B cell (primary cell): Measurements from ENCODE around the gene TNIP1. TPM values are rescaled to one million over a fixed set of nuclear protein-coding genes. Genes with fewer than 3 reads are reported as not detected.

Experiments
- ATAC-seq: fragments of 200-7000 bp; cut with Tn5 transposase; one replicate; pipeline ENCODE4 v1.10.0; 2021; ENCODE audit warnings: low read depth, mild to moderate bottlenecking, moderate number of reproducible peaks, moderate library complexity
- CTCF ChIA-PET: fragments of 350-600 bp; sonication (Branson Sonifier 250); formaldehyde crosslinking; loops from one replicate; lab custom pipeline; 2021; ENCODE audit warnings: antibody characterized with exemption, inconsistent platforms; lab: Charles Lee
- POLR2A ChIA-PET: fragments of 350-600 bp; sonication (Branson Sonifier 250); formaldehyde crosslinking; loops from one replicate; lab custom pipeline; 2021; ENCODE audit warnings: antibody characterized with exemption; lab: Charles Lee
- DNase-seq: peaks from one replicate; pipeline ENCODE4 v3.0.0; 2013
- H2AFZ ChIP-seq: 2 replicates; pipeline ENCODE4 v1.6.1; 2012; ENCODE audit warnings: mild to moderate bottlenecking, low read depth, low read length; ENCODE audit not compliant: insufficient read depth, poor library complexity, severe bottlenecking
- H3K27ac ChIP-seq, 2 donors: 1 replicate in 1 of 2; 2 replicates in 1 of 2; pipeline ENCODE4 v1.5.1; 2012 to 2013; ENCODE audit warnings: low read length in 2 of 2, mild to moderate bottlenecking in 2 of 2, moderate library complexity in 1 of 2
- H3K27me3 ChIP-seq, 4 experiments: fragments of 200-600 bp in 1 of 4; sonication (generic) in 1 of 4; replicated peaks in 1 of 4; 1 replicate in 2 of 4; 2 replicates in 2 of 4; pipeline versions ENCODE4 v1.6.1 to v1.7.0; 2013 to 2016; ENCODE audit warnings: low read length in 3 of 4, mild to moderate bottlenecking in 2 of 4, mixed read lengths in 1 of 4, moderate library complexity in 1 of 4; ENCODE audit not compliant: insufficient read depth in 4 of 4, control insufficient read depth in 3 of 4; ENCODE audit errors: control extremely low read depth in 1 of 4
- H3K36me3 ChIP-seq, 2 experiments: replicated peaks in 1 of 2; 1 replicate in 1 of 2; 2 replicates in 1 of 2; pipeline versions ENCODE4 v1.6.1 to v1.7.1; 2013; ENCODE audit warnings: low read length in 1 of 2; ENCODE audit not compliant: insufficient read depth in 2 of 2, control insufficient read depth in 1 of 2; ENCODE audit errors: control extremely low read depth in 1 of 2, extremely low read depth in 1 of 2
- H3K4me1 ChIP-seq, 2 donors: fragments of 200-600 bp in 1 of 2; sonication (generic) in 1 of 2; 1 replicate in 1 of 2; 2 replicates in 1 of 2; pipeline versions ENCODE4 v1.5.1 to v1.6.1; 2013 to 2017; ENCODE audit warnings: low read length in 2 of 2; ENCODE audit not compliant: control insufficient read depth in 2 of 2, insufficient read depth in 2 of 2
- H3K4me2 ChIP-seq: replicated peaks from 2 replicates; pipeline ENCODE3; 2012; ENCODE audit warnings: mild to moderate bottlenecking, low read depth, low read length; ENCODE audit not compliant: poor library complexity, severe bottlenecking
- H3K4me3 ChIP-seq, 5 experiments: fragments of 200-600 bp in 1 of 5; sonication (generic) in 1 of 5; 1 replicate in 3 of 5; 2 replicates in 2 of 5; pipeline versions ENCODE4 v1.5.1 to v1.7.0; 2011 to 2016; ENCODE audit warnings: low read length in 4 of 5, mild to moderate bottlenecking in 4 of 5, low read depth in 2 of 5, control low read depth in 1 of 5, moderate library complexity in 1 of 5; ENCODE audit not compliant: insufficient read depth in 1 of 5; ENCODE audit errors: control extremely low read depth in 1 of 5, extremely low read depth in 1 of 5
- H3K79me2 ChIP-seq: fragments of 200-600 bp; sonication (generic); one replicate; pipeline ENCODE4 v1.6.0; 2016; ENCODE audit warnings: low read length; ENCODE audit not compliant: control insufficient read depth, insufficient read depth
- H3K9ac ChIP-seq: fragments of 200-600 bp; sonication (generic); 2 replicates; pipeline ENCODE4 v1.6.1; 2017; ENCODE audit warnings: mild to moderate bottlenecking, low read length, moderate library complexity
- H3K9me3 ChIP-seq, 3 donors: one replicate each; pipeline versions ENCODE4 v1.6.1 to v1.7.1; 2013; ENCODE audit warnings: low read length in 2 of 3; ENCODE audit not compliant: control insufficient read depth in 2 of 3, insufficient read depth in 1 of 3; ENCODE audit errors: control extremely low read depth in 1 of 3
- H4K20me1 ChIP-seq: 2 replicates; pipeline ENCODE4 v1.6.0; 2012; ENCODE audit warnings: mild to moderate bottlenecking, low read length; ENCODE audit not compliant: insufficient read depth, control insufficient read depth, poor library complexity, severe bottlenecking
- H3K27ac Mint-ChIP-seq: one replicate; pipeline ENCODE4 v1.8.0; 2021; ENCODE audit warnings: mixed read lengths
- H3K27me3 Mint-ChIP-seq: one replicate; pipeline ENCODE4 v1.8.0; 2021; ENCODE audit warnings: mixed read lengths
- H3K4me1 Mint-ChIP-seq: one replicate; pipeline ENCODE4 v1.8.0; 2021; ENCODE audit warnings: mixed read lengths
- H3K4me3 Mint-ChIP-seq: one replicate; pipeline ENCODE4 v1.8.0; 2021; ENCODE audit warnings: mixed read lengths
- H3K9me3 Mint-ChIP-seq: one replicate; pipeline ENCODE4 v1.8.0; 2022; ENCODE audit warnings: mixed read lengths; ENCODE audit not compliant: insufficient read depth
- EZH2 ChIP-seq: IDR thresholded peaks from 2 replicates; pipeline ENCODE4 v1.6.1; 2012; ENCODE audit warnings: borderline replicate concordance, low read depth, mild to moderate bottlenecking, moderate library complexity, low read length; ENCODE audit not compliant: insufficient read depth, poor library complexity, severe bottlenecking
- WGBS: methylation state at CpG from one replicate; pipeline ENCODE4 v1.1.5; 2013; ENCODE audit warnings: missing lambda C conversion rate; ENCODE audit not compliant: insufficient coverage; 5-methylcytosine and 5-hydroxymethylcytosine counted together
- intact Hi-C: fragments of 100-400 bp; cut with micrococcal nuclease; formaldehyde crosslinking; loops from one replicate; pipeline ENCODE4 v1.10.0; 2022
- polyA plus RNA-seq: library from polyadenylated mRNA; depleted of rRNA; stranded (reverse); fragments of >200 nt; gene quantifications from 2 replicates; pipeline ENCODE4 v1.2.3, GENCODE V29; 2012
- total RNA-seq, 2 donors: library from RNA; stranded (reverse); fragments of 120-200 nt in 1 of 2; gene quantifications; 1 replicate in 1 of 2; 2 replicates in 1 of 2; pipeline versions ENCODE4 v1.2.3 to v1.2.4, GENCODE V29; 2013 to 2022
- TF ChIP-seq, protein P1 (sequence below): fragments of 200-600 bp; IDR thresholded peaks from one replicate; pipeline ENCODE4 v1.8.0; 2022; ENCODE audit warnings: antibody characterized with exemption, mild to moderate bottlenecking

TNIP1 gene
- total and polyA plus RNA-seq, 2 donors (not counting 1 experiment from before 2014, with no cell fraction given), result 108 to 294 TPM

DNA sequence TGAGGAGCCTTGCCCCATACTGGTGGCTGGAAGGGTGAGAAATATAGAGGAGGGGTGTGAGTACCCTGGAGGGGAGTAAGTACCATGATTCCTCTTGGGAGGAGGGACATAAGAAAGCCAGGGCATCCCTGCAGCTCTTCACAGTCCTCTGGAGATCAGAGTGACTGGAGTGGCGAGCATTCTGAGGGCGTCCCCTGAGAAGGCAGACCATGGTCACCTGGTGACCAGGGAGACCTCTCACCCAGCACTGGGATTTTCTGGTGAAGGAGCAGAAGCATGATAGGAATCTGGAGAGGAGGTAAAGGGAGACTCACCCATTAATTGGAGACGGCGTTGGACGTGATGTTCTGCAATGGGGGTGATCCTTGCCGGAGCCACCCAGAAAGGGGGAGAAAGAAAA is 88.1 kb downstream of the TNIP1 start:
- H3K27ac Mint-ChIP-seq, result no peak overlapping the region
- WGBS, result 98% methylated on average over 6 of the region's 6 CpGs
- intact Hi-C loops, result no loop called here

DNA sequence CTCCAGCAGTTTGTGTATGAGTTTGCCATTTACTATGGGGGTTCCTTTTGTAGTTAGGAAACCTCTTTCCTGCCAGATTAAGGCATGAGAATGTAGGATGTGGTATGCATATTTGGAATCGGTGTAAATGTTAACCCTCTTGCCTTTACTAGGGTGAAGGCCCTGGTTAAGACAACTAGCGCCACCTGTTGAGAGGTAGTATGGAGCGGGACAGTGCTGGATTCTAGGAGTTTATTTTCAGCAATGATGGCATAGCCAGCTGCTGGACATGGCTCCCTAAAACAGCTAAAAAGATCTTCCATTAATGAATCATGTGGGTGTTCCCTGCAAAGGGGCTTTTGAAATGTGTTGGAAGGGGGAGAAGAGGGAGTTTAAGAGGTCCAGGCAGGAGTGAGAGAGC is 91.1 kb downstream of the TNIP1 start:
- no peak overlapping the region for H3K4me3 Mint-ChIP-seq
- ChIA-PET CTCF (no interaction called here), POLR2A (no interaction called here)
- H3K27ac Mint-ChIP-seq, result no peak overlapping the region
- Histone ChIP-seq H3K79me2 (no peaks in the 10 kb centered on the region), H3K27me3 (no peaks in the 10 kb centered on the region), H4K20me1 (no peaks in the 10 kb centered on the region), H3K27ac (no peak overlapping the region), H3K36me3 (no peaks in the 10 kb centered on the region), H3K9ac (no peak overlapping the region), H3K9me3 (peaks cover 0 to 6% (median 4%) of the 10 kb centered on the region in 3 donors), H3K4me1 (no peaks in the 10 kb centered on the region), H3K4me2 (no peak overlapping the region), H2AFZ (no peak overlapping the region), H3K4me3 (no peak overlapping the region)
- TF ChIP-seq, protein P1, sequence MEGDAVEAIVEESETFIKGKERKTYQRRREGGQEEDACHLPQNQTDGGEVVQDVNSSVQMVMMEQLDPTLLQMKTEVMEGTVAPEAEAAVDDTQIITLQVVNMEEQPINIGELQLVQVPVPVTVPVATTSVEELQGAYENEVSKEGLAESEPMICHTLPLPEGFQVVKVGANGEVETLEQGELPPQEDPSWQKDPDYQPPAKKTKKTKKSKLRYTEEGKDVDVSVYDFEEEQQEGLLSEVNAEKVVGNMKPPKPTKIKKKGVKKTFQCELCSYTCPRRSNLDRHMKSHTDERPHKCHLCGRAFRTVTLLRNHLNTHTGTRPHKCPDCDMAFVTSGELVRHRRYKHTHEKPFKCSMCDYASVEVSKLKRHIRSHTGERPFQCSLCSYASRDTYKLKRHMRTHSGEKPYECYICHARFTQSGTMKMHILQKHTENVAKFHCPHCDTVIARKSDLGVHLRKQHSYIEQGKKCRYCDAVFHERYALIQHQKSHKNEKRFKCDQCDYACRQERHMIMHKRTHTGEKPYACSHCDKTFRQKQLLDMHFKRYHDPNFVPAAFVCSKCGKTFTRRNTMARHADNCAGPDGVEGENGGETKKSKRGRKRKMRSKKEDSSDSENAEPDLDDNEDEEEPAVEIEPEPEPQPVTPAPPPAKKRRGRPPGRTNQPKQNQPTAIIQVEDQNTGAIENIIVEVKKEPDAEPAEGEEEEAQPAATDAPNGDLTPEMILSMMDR, result no peak
- no peak for TF ChIP-seq EZH2
- DNase-seq (no peak), ATAC-seq (no peak)
- WGBS, result 20% methylated on average over 1 of the region's 3 CpGs
- H3K9me3 Mint-ChIP-seq, result peaks cover 2% of the 10 kb centered on the region
- no peaks in the 10 kb centered on the region for H3K4me1 Mint-ChIP-seq
- H3K27me3 Mint-ChIP-seq, result peaks cover 3% of the 10 kb centered on the region
- intact Hi-C loops, result no loop called here

More for the DNA sequence above, 88.1 kb downstream of the TNIP1 start:
- Mint-ChIP-seq H3K4me1 (no peaks in the 10 kb centered on the region), H3K27me3 (no peaks in the 10 kb centered on the region), H3K9me3 (peaks cover 2% of the 10 kb centered on the region), H3K4me3 (no peak overlapping the region)
- Histone ChIP-seq H3K4me1 (no peaks in the 10 kb centered on the region), H3K9me3 (peaks cover 0 to 8% (median 6%) of the 10 kb centered on the region in 3 donors), H3K4me2 (no peak overlapping the region), H3K27ac (no peak overlapping the region), H2AFZ (no peak overlapping the region), H4K20me1 (no peaks in the 10 kb centered on the region), H3K9ac (no peak overlapping the region), H3K27me3 (no peaks in the 10 kb centered on the region), H3K4me3 (no peak overlapping the region), H3K79me2 (no peaks in the 10 kb centered on the region), H3K36me3 (no peaks in the 10 kb centered on the region)
- ChIA-PET CTCF (no interaction called here), POLR2A (no interaction called here)
- ATAC-seq (no peak), DNase-seq (no peak)
- no peak for TF ChIP-seq EZH2
- TF ChIP-seq, protein P1, result no peak
